IMR-90 (cell line): ENCODE data around the gene C7orf25. TPM values are rescaled to one million over a fixed set of nuclear protein-coding genes. Genes with fewer than 3 reads are reported as not detected.

Experiments used
- ATAC-seq: fragments of 200-7000 bp; cut with Tn5 transposase; 2 replicates; pipeline ENCODE4 v1.9.1; 2020; ENCODE audit warnings: low read depth, mild to moderate bottlenecking, moderate library complexity
- BruUV-seq: library from RNA; stranded (reverse); fragments of 400-500 nt; replicated peaks from 2 replicates; lab custom pipeline; 2021; lab: Mats Ljungman, UMichigan
- CTCF ChIA-PET: fragments of 300-600 bp; formaldehyde crosslinking; extraction: SDS; loops from one replicate; lab custom pipeline; 2021; ENCODE audit warnings: antibody characterized with exemption; lab: Yijun Ruan, JAX
- POLR2A ChIA-PET: fragments of 300-600 bp; sonication (Branson Sonifier 250); formaldehyde crosslinking; loops from one replicate; lab custom pipeline; 2022; ENCODE audit warnings: antibody characterized with exemption; ENCODE audit not compliant: unreplicated experiment; lab: Charles Lee
- DNase-seq: peaks from one replicate; pipeline ENCODE4 v3.0.0; 2013
- H2AFZ ChIP-seq: replicated peaks from 2 replicates; pipeline ENCODE3; 2013; ENCODE audit warnings: low read length, mild to moderate bottlenecking; ENCODE audit not compliant: poor library complexity
- H2AK5ac ChIP-seq: 2 replicates; pipeline ENCODE4 v1.6.1; 2013; ENCODE audit warnings: low read depth, low read length, inconsistent platforms
- H2AK9ac ChIP-seq: replicated peaks from 2 replicates; pipeline ENCODE3; 2013; ENCODE audit warnings: mild to moderate bottlenecking, low read depth, low read length, moderate library complexity; ENCODE audit not compliant: poor library complexity
- H2BK120ac ChIP-seq: 2 replicates; pipeline ENCODE4 v1.6.1; 2013; ENCODE audit warnings: low read depth, low read length, inconsistent platforms
- H2BK15ac ChIP-seq: 3 replicates; pipeline ENCODE4 v1.6.1; 2013; ENCODE audit warnings: low read depth, low read length, inconsistent platforms
- H2BK20ac ChIP-seq: 2 replicates; pipeline ENCODE4 v1.6.1; 2013; ENCODE audit warnings: low read depth, mild to moderate bottlenecking, inconsistent platforms, low read length, moderate library complexity
- H2BK5ac ChIP-seq: 2 replicates; pipeline ENCODE4 v1.6.1; 2013; ENCODE audit warnings: mild to moderate bottlenecking, low read depth, low read length, inconsistent platforms; ENCODE audit not compliant: poor library complexity, severe bottlenecking
- H3K14ac ChIP-seq: replicated peaks from 2 replicates; pipeline ENCODE4 v1.6.1; 2013; ENCODE audit warnings: low read depth, low read length, inconsistent platforms
- H3K18ac ChIP-seq: 2 replicates; pipeline ENCODE4 v1.6.1; 2013; ENCODE audit warnings: low read depth, low read length, control low read depth
- H3K23ac ChIP-seq: 2 replicates; pipeline ENCODE4 v1.6.1; 2013; ENCODE audit warnings: low read depth, low read length, inconsistent platforms
- H3K27ac ChIP-seq: 2 replicates; pipeline ENCODE4 v1.5.1; 2013; ENCODE audit warnings: mild to moderate bottlenecking, control low read depth, low read length; ENCODE audit not compliant: insufficient read depth
- H3K27me3 ChIP-seq: 2 replicates; pipeline ENCODE4 v1.6.1; 2013; ENCODE audit warnings: low read length; ENCODE audit not compliant: control insufficient read depth, insufficient read depth
- H3K36me3 ChIP-seq: 2 replicates; pipeline ENCODE4 v1.6.1; 2013; ENCODE audit warnings: low read length, mixed read lengths; ENCODE audit not compliant: control insufficient read depth, insufficient read depth
- H3K4ac ChIP-seq: 2 replicates; pipeline ENCODE4 v1.6.1; 2013; ENCODE audit warnings: low read depth, low read length, inconsistent platforms
- H3K4me1 ChIP-seq: 2 replicates; pipeline ENCODE4 v1.6.1; 2013; ENCODE audit warnings: low read length, mixed read lengths; ENCODE audit not compliant: control insufficient read depth, insufficient read depth
- H3K4me2 ChIP-seq: 2 replicates; pipeline ENCODE4 v1.6.1; 2013; ENCODE audit warnings: low read depth, mild to moderate bottlenecking, control low read depth, low read length, moderate library complexity
- H3K4me3 ChIP-seq: 2 replicates; pipeline ENCODE4 v1.5.1; 2013; ENCODE audit warnings: low read depth, mild to moderate bottlenecking, control low read depth, low read length, moderate library complexity; ENCODE audit not compliant: insufficient read depth
- H3K56ac ChIP-seq: 2 replicates; pipeline ENCODE4 v1.6.1; 2013; ENCODE audit warnings: low read length, inconsistent platforms; ENCODE audit not compliant: insufficient read depth; ENCODE audit errors: extremely low read depth
- H3K79me1 ChIP-seq, 2 experiments: 2 replicates each; pipeline ENCODE4 v1.6.1; 2013; ENCODE audit warnings: low read length in 2 of 2, inconsistent platforms in 1 of 2, low read depth in 1 of 2
- H3K9ac ChIP-seq: 2 replicates; pipeline ENCODE4 v1.6.1; 2013; ENCODE audit warnings: low read depth, low read length, control low read depth
- H3K9me1 ChIP-seq: 2 replicates; pipeline ENCODE4 v1.6.1; 2013; ENCODE audit warnings: low read length, inconsistent platforms; ENCODE audit not compliant: insufficient read depth
- H3K9me3 ChIP-seq: 2 replicates; pipeline ENCODE4 v1.6.1; 2013; ENCODE audit warnings: low read length; ENCODE audit not compliant: control insufficient read depth, insufficient read depth
- H4K20me1 ChIP-seq: 2 replicates; pipeline ENCODE4 v1.6.1; 2013; ENCODE audit warnings: low read length, inconsistent platforms; ENCODE audit not compliant: insufficient read depth
- H4K5ac ChIP-seq: 2 replicates; pipeline ENCODE4 v1.6.1; 2013; ENCODE audit warnings: mild to moderate bottlenecking, low read depth, low read length, control low read depth
- H4K8ac ChIP-seq, 2 experiments: 2 replicates each; pipeline ENCODE4 v1.6.1; 2013; ENCODE audit warnings: low read depth in 2 of 2, low read length in 2 of 2, control low read depth in 1 of 2, inconsistent platforms in 1 of 2
- H4K91ac ChIP-seq: 2 replicates; pipeline ENCODE4 v1.6.1; 2013; ENCODE audit warnings: low read depth, low read length, inconsistent platforms; ENCODE audit not compliant: insufficient read depth
- ELK1 ChIP-seq: fragments of 150-350 bp; IDR thresholded peaks from 2 replicates; pipeline ENCODE4 v1.6.1; 2016; ENCODE audit warnings: low read depth, mild to moderate bottlenecking, low read length, moderate library complexity, borderline replicate concordance
- FOS ChIP-seq: fragments of 150-350 bp; IDR thresholded peaks from 2 replicates; pipeline ENCODE4 v1.6.1; 2016; ENCODE audit warnings: low read depth, low read length
- MAFK ChIP-seq: IDR thresholded peaks from 2 replicates; pipeline ENCODE4 v1.6.1; 2012; ENCODE audit warnings: low read depth, low read length, improper control_type of control experiment
- MXI1 ChIP-seq: IDR thresholded peaks from 2 replicates; pipeline ENCODE4 v1.6.1; 2012; ENCODE audit warnings: low read depth, mild to moderate bottlenecking, low read length, moderate library complexity, borderline replicate concordance
- NFE2L2 ChIP-seq: fragments of 150-350 bp; IDR thresholded peaks from 2 replicates; pipeline ENCODE4 v1.6.1; 2016; ENCODE audit warnings: low read depth, mild to moderate bottlenecking, low read length
- POLR2A ChIP-seq: IDR thresholded peaks from 2 replicates; pipeline ENCODE4 v1.6.1; 2012; ENCODE audit warnings: mild to moderate bottlenecking, low read depth, low read length
- RAD21 ChIP-seq: IDR thresholded peaks from 2 replicates; pipeline ENCODE4 v1.6.1; 2012; ENCODE audit warnings: low read length, improper control_type of control experiment
- RCOR1 ChIP-seq: IDR thresholded peaks from 2 replicates; pipeline ENCODE4 v1.6.1; 2012; ENCODE audit warnings: mild to moderate bottlenecking, low read length, improper control_type of control experiment; ENCODE audit not compliant: insufficient replicate concordance
- SMC3 ChIP-seq: fragments of 150-350 bp; IDR thresholded peaks from 2 replicates; pipeline ENCODE4 v1.6.1; 2016; ENCODE audit warnings: low read depth, mild to moderate bottlenecking, antibody characterized with exemption, low read length, moderate library complexity
- USF2 ChIP-seq: fragments of 150-350 bp; IDR thresholded peaks from 2 replicates; pipeline ENCODE4 v1.6.1; 2017; ENCODE audit warnings: mild to moderate bottlenecking, antibody characterized with exemption, low read length, low read depth
- WGBS, 2 experiments: methylation state at CpG; one replicate each; pipeline versions ENCODE4 v1.1.5 to v1.1.7; 2013; ENCODE audit warnings: missing lambda C conversion rate in 2 of 2; ENCODE audit not compliant: insufficient read length in 1 of 2; ENCODE audit errors: extremely low coverage in 2 of 2; 5-methylcytosine and 5-hydroxymethylcytosine counted together
- dilution Hi-C: fragments of 300-500 bp; cut with HindIII; formaldehyde crosslinking; loops from one replicate; pipeline ENCODE4 v1.14.3; 2018; ENCODE audit warnings: low sequenced_read_pairs; ENCODE audit not compliant: unreplicated experiment
- in situ Hi-C: fragments of 300-500 bp; cut with MboI; formaldehyde crosslinking; loops from 3 replicates; pipeline ENCODE4 v1.14.3; 2019; ENCODE audit warnings: low sequenced_read_pairs, inconsistent platforms, mixed read lengths
- intact Hi-C: fragments of 100-400 bp; cut with micrococcal nuclease; formaldehyde crosslinking; loops from 2 replicates; pipeline ENCODE4 v1.10.0; 2022
- polyA plus RNA-seq, 3 experiments: library from polyadenylated mRNA; depleted of rRNA; stranded (reverse); fragments of >200 nt; gene quantifications; 2 replicates each; pipeline ENCODE4 v1.2.3, GENCODE V29; 2012; ENCODE audit warnings: low replicate concordance in 1 of 3
- total RNA-seq: library from RNA; depleted of rRNA; stranded (reverse); fragments of >200 nt; gene quantifications from 2 replicates; pipeline ENCODE4 v1.2.3, GENCODE V29; 2012
- TF ChIP-seq, protein P1 (sequence below): conservative IDR thresholded peaks from 2 replicates; pipeline ENCODE4 v1.5.1; 2012; ENCODE audit warnings: mild to moderate bottlenecking, low read depth, low read length, improper control_type of control experiment

The C7orf25 gene
- total and polyA plus RNA-seq, 2 of the 4 experiments (the other 2 are of a cell fraction), result 4.5 to 6.1 TPM

GRCh38 chr7:42939457-42940240 lies 27.8 kb upstream of the C7orf25 start (continued):
- TF ChIP-seq NFE2L2, result no peak

DNA sequence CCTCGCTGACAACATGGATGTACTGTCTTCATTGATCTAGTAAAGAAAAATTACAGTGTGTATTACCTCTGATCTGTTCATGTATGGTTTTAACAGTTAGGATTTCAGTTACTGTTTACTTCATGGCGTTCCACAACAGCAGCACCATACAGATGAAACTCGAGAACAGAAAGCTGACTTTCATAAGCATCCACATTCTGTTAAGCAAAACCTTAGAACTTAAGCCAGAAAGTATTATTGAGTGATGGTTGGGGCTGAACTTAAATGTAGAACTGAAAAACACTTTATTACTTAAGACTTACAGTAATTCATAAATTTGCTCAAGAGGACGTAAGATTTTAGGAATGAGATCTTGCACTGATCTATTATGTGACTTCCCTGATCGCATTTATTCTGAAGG lies 24.0 kb upstream of the C7orf25 start:
- Histone ChIP-seq H3K4ac (no peak overlapping the region), H3K9me1 (peaks cover 4% of the 10 kb centered on the region; the same call in 1 of the 2 replicates), H2BK120ac (no peak overlapping the region), H2BK5ac (no peak overlapping the region), H3K4me2 (no peak overlapping the region), H3K36me3 (peaks cover 12% of the 10 kb centered on the region), H3K23ac (no peak overlapping the region), H2BK15ac (no peak overlapping the region), H4K5ac (no peak overlapping the region), H4K20me1 (peaks cover 11% of the 10 kb centered on the region; the same call in 1 of the 2 replicates), H3K56ac (no peak overlapping the region), H3K4me3 (no peak overlapping the region), H3K18ac (no peak overlapping the region), H3K9me3 (no peaks in the 10 kb centered on the region), H2AFZ (no peak overlapping the region), H4K91ac (no peak overlapping the region), H3K27me3 (no peaks in the 10 kb centered on the region), H2AK9ac (no peak overlapping the region), H2BK20ac (no peak overlapping the region), H3K27ac (no peak overlapping the region), H3K4me1 (peaks cover 2% of the 10 kb centered on the region; the same call in 1 of the 2 replicates), H3K9ac (no peak overlapping the region), H3K14ac (no peak overlapping the region), H2AK5ac (no peak overlapping the region), H4K8ac (no peak overlapping the region), H3K79me1 (peaks cover 17 to 39% of the 10 kb centered on the region in 2 experiments)
- no peak for ATAC-seq
- TF ChIP-seq RCOR1 (no peak), SMC3 (no peak), POLR2A (no peak), ELK1 (no peak), RAD21 (no peak), USF2 (no peak), MXI1 (no peak), MAFK (no peak), FOS (no peak)
- TF ChIP-seq, protein P1, sequence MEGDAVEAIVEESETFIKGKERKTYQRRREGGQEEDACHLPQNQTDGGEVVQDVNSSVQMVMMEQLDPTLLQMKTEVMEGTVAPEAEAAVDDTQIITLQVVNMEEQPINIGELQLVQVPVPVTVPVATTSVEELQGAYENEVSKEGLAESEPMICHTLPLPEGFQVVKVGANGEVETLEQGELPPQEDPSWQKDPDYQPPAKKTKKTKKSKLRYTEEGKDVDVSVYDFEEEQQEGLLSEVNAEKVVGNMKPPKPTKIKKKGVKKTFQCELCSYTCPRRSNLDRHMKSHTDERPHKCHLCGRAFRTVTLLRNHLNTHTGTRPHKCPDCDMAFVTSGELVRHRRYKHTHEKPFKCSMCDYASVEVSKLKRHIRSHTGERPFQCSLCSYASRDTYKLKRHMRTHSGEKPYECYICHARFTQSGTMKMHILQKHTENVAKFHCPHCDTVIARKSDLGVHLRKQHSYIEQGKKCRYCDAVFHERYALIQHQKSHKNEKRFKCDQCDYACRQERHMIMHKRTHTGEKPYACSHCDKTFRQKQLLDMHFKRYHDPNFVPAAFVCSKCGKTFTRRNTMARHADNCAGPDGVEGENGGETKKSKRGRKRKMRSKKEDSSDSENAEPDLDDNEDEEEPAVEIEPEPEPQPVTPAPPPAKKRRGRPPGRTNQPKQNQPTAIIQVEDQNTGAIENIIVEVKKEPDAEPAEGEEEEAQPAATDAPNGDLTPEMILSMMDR, result no peak
- dilution Hi-C loops, result loop anchor here (25.0 kb wide), 1 partner anchor 301 kb away; no protein-coding TSS in a partner anchor
- BruUV-seq, result no TSS peak
- WGBS, 2 experiments, result no CpG with 5 or more reads among the region's 5 CpGs
- DNase-seq, result no peak
- intact Hi-C loops, result loop anchor here (10.0 kb wide), 1 partner anchor 649 kb away; the partner anchor contains the start of gene STK17A
- in situ Hi-C loops, result loop anchor here (5.0 to 25.0 kb wide), 2 partner anchors 326 to 901 kb away; no protein-coding TSS in a partner anchor
- POLR2A ChIA-PET, result no interaction called here
- CTCF ChIA-PET, result interaction anchor here (0.6 to 1.0 kb wide), 2 partner anchors 10 to 519 kb away, joined by 3 to 4 read pairs; no protein-coding TSS in a partner anchor
